PC-9 (cell line): Measurements from ENCODE around the gene FATE1. TPM values are rescaled to one million over a fixed set of nuclear protein-coding genes. Genes with fewer than 3 reads are reported as not detected.

Source experiments
- BruUV-seq: library from RNA; stranded (reverse); fragments of 400-500 nt; replicated peaks from 2 replicates; lab custom pipeline; 2021; lab: Mats Ljungman, UMichigan
- CTCF ChIA-PET: fragments of 300-600 bp; sonication (Branson Sonifier 250); formaldehyde crosslinking; loops from one replicate; lab custom pipeline; 2022; ENCODE audit warnings: antibody characterized with exemption; lab: Charles Lee
- POLR2A ChIA-PET: fragments of 300-600 bp; sonication (Branson Sonifier 250); formaldehyde crosslinking; loops from one replicate; lab custom pipeline; 2022; ENCODE audit warnings: antibody characterized with exemption; ENCODE audit not compliant: unreplicated experiment; lab: Charles Lee
- DNase-seq, 2 experiments: peaks; one replicate each; pipeline versions ENCODE4 v3.0.0 to v3.0.0-alpha.2; 2015 to 2022; ENCODE audit warnings: mixed read lengths in 1 of 2
- H2AFZ ChIP-seq: fragments of 200-600 bp; sonication (generic); 2 replicates; pipeline ENCODE4 v1.8.1; 2017; ENCODE audit warnings: antibody characterized with exemption
- H3F3A ChIP-seq: fragments of 200-600 bp; sonication (generic); 2 replicates; pipeline ENCODE4 v1.8.1; 2017; ENCODE audit warnings: antibody characterized with exemption, mild to moderate bottlenecking, low read depth; ENCODE audit not compliant: insufficient read depth
- H3K27ac ChIP-seq: fragments of 200-600 bp; sonication (generic); 2 replicates; pipeline ENCODE4 v1.6.1; 2016; ENCODE audit warnings: mixed run types
- H3K27me3 ChIP-seq: fragments of 200-600 bp; sonication (generic); 2 replicates; pipeline ENCODE4 v1.6.1; 2016; ENCODE audit warnings: low read depth, mixed run types; ENCODE audit not compliant: insufficient read depth
- H3K36me3 ChIP-seq: fragments of 200-600 bp; sonication (generic); 2 replicates; pipeline ENCODE4 v1.6.1; 2016; ENCODE audit warnings: low read depth, mixed run types
- H3K4me1 ChIP-seq: fragments of 200-600 bp; sonication (generic); replicated peaks from 2 replicates; pipeline ENCODE4 v1.6.1; 2016; ENCODE audit warnings: mixed run types; ENCODE audit not compliant: insufficient read depth
- H3K4me2 ChIP-seq: fragments of 200-600 bp; sonication (generic); 2 replicates; pipeline ENCODE4 v1.6.1; 2017; ENCODE audit warnings: mixed run types
- H3K4me3 ChIP-seq: fragments of 200-600 bp; sonication (generic); 2 replicates; pipeline ENCODE4 v1.6.1; 2016; ENCODE audit warnings: mixed run types
- H3K79me2 ChIP-seq: fragments of 200-600 bp; sonication (generic); 2 replicates; pipeline ENCODE4 v1.6.1; 2017; ENCODE audit warnings: low read depth, mixed run types
- H3K9me2 ChIP-seq: fragments of 200-600 bp; sonication (generic); 2 replicates; pipeline ENCODE4 v1.8.1; 2017; ENCODE audit warnings: mild to moderate bottlenecking; ENCODE audit not compliant: insufficient read depth
- H3K9me3 ChIP-seq: fragments of 200-600 bp; sonication (generic); 2 replicates; pipeline ENCODE4 v1.8.1; 2016; ENCODE audit warnings: low read depth; ENCODE audit not compliant: insufficient read depth
- H4K20me1 ChIP-seq: fragments of 200-600 bp; sonication (generic); 2 replicates; pipeline ENCODE4 v1.8.1; 2017; ENCODE audit not compliant: insufficient read depth
- CTCF ChIP-seq: fragments of 200-600 bp; sonication (generic); conservative IDR thresholded peaks from 2 replicates; pipeline ENCODE4 v1.6.1; 2017; ENCODE audit warnings: mixed run types, antibody characterized with exemption, mild to moderate bottlenecking, moderate library complexity
- EZH2 ChIP-seq: fragments of 200-600 bp; sonication (generic); IDR thresholded peaks from 2 replicates; pipeline ENCODE4 v1.8.0; 2017; ENCODE audit warnings: antibody characterized with exemption, low read depth
- intact Hi-C: fragments of 100-400 bp; cut with micrococcal nuclease; formaldehyde crosslinking; loops from one replicate; pipeline ENCODE4 v1.10.0; 2022; ENCODE audit not compliant: unreplicated experiment
- total RNA-seq: library from RNA; stranded (reverse); gene quantifications from 2 replicates; pipeline ENCODE4 v1.2.3, GENCODE V29; 2021

Gene FATE1
- total RNA-seq, 1 experiment from 2014 or later, result not detected

GRCh38 chrX:151679798-151680402 is 35.9 kb upstream of the FATE1 start:
- no TSS peak for BruUV-seq
- ChIA-PET CTCF (no interaction called here), POLR2A (no interaction called here)

DNA sequence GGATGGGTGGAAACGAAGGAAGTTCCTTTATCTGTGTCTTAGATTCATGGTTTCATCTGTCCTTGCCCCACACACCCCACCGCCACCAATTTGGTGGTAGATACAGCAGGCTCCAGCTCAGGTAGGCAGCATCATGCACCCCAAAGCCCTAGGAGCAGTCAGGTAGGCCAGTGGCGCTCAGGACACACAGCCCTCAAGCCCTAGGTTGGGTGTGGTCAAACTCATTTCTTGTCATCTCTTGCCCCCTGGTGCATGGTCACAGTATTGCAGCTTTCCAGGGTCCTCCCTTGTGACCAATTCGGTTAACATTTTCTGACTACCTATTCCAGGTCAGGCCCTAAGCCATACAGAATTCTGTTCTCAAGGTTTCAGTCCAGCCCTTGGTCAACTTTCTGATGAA is 35.0 kb upstream of the FATE1 start:
- H4K20me1 ChIP-seq, result no peaks in the 10 kb centered on the region
- no peaks in the 10 kb centered on the region for H3F3A ChIP-seq
- H3K9me2 ChIP-seq, result no peaks in the 10 kb centered on the region
- H3K4me3 ChIP-seq, result no peak overlapping the region
- DNase-seq, result peak; percentile 39 to 49
- intact Hi-C loops, result loop anchor here (1.0 kb wide), 1 partner anchor 530 kb away; no protein-coding TSS in a partner anchor
- H3K4me1 ChIP-seq, result no peaks in the 10 kb centered on the region
- POLR2A ChIA-PET, result no interaction called here
- TF ChIP-seq EZH2 (no peak), CTCF (peak; percentile 94)
- no peaks in the 10 kb centered on the region for H3K79me2 ChIP-seq
- no peaks in the 10 kb centered on the region for H3K9me3 ChIP-seq
- H3K4me2 ChIP-seq, result no peak overlapping the region
- no TSS peak for BruUV-seq
- H2AFZ ChIP-seq, result no peak overlapping the region
- H3K27me3 ChIP-seq, result peaks cover 48% of the 10 kb centered on the region
- CTCF ChIA-PET, result no interaction called here
- H3K36me3 ChIP-seq, result no peaks in the 10 kb centered on the region
- H3K27ac ChIP-seq, result no peak overlapping the region

More at GRCh38 chrX:151679798-151680402, 35.9 kb upstream of the FATE1 start:
- no peaks in the 10 kb centered on the region for H3K9me2 ChIP-seq
- no peaks in the 10 kb centered on the region for H3K4me1 ChIP-seq
- intact Hi-C loops, result no loop called here
- no peaks in the 10 kb centered on the region for H4K20me1 ChIP-seq
- DNase-seq, result no peak
- no peaks in the 10 kb centered on the region for H3K9me3 ChIP-seq
- no peaks in the 10 kb centered on the region for H3F3A ChIP-seq
- H3K4me3 ChIP-seq, result no peak overlapping the region
- H3K36me3 ChIP-seq, result no peaks in the 10 kb centered on the region
- no peak overlapping the region for H2AFZ ChIP-seq
- H3K27me3 ChIP-seq, result peaks cover 56% of the 10 kb centered on the region
- no peak overlapping the region for H3K27ac ChIP-seq
- H3K4me2 ChIP-seq, result no peak overlapping the region
- TF ChIP-seq CTCF, result no peak
- no peak for TF ChIP-seq EZH2
- H3K79me2 ChIP-seq, result no peaks in the 10 kb centered on the region

DNA sequence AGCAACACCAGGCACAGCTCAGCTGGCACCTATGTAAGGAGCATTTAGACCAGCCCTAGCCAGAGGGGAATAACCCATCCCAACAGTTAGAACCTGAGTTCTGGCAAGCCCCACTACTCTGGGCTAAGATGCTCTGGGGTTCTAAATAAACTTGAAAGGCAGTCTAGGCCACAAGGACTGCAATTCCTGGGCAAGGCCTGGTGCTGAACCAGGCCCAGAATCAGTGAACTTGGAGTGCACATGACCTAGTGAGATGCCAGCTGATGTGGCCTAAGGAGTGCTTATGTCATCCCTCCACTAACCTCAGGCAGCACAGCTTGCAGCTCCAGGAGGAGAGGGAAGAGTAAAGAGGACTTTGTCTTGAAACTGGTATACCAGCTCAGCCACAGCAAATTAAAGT is 28.2 kb upstream of the FATE1 start:
- no peaks in the 10 kb centered on the region for H3K9me2 ChIP-seq
- no peaks in the 10 kb centered on the region for H3K79me2 ChIP-seq
- no peaks in the 10 kb centered on the region for H3K36me3 ChIP-seq
- H3K4me2 ChIP-seq, result no peak overlapping the region
- no peaks in the 10 kb centered on the region for H3K9me3 ChIP-seq
- ChIA-PET POLR2A (no interaction called here), CTCF (no interaction called here)
- no TSS peak for BruUV-seq
- H3K27ac ChIP-seq, result no peak overlapping the region
- H2AFZ ChIP-seq, result no peak overlapping the region
- H4K20me1 ChIP-seq, result no peaks in the 10 kb centered on the region
- peaks cover 40% of the 10 kb centered on the region for H3K27me3 ChIP-seq
- no peak overlapping the region for H3K4me3 ChIP-seq
- no peaks in the 10 kb centered on the region for H3F3A ChIP-seq
- TF ChIP-seq EZH2, result no peak
- TF ChIP-seq CTCF, result no peak
- H3K4me1 ChIP-seq, result no peaks in the 10 kb centered on the region
- intact Hi-C loops, result no loop called here
- DNase-seq, result no peak
